GM18868 (cell line): ENCODE measurements around the gene SRPX2.

Experiments used
- ATAC-seq: cut with Tn5 transposase; IDR thresholded peaks from one replicate; pipeline ENCODE4 v1.9.1; 2021; ENCODE audit warnings: mild to moderate bottlenecking, moderate library complexity; ENCODE audit not compliant: unreplicated experiment

SRPX2 gene, protein sequence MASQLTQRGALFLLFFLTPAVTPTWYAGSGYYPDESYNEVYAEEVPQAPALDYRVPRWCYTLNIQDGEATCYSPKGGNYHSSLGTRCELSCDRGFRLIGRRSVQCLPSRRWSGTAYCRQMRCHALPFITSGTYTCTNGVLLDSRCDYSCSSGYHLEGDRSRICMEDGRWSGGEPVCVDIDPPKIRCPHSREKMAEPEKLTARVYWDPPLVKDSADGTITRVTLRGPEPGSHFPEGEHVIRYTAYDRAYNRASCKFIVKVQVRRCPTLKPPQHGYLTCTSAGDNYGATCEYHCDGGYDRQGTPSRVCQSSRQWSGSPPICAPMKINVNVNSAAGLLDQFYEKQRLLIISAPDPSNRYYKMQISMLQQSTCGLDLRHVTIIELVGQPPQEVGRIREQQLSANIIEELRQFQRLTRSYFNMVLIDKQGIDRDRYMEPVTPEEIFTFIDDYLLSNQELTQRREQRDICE

DNA sequence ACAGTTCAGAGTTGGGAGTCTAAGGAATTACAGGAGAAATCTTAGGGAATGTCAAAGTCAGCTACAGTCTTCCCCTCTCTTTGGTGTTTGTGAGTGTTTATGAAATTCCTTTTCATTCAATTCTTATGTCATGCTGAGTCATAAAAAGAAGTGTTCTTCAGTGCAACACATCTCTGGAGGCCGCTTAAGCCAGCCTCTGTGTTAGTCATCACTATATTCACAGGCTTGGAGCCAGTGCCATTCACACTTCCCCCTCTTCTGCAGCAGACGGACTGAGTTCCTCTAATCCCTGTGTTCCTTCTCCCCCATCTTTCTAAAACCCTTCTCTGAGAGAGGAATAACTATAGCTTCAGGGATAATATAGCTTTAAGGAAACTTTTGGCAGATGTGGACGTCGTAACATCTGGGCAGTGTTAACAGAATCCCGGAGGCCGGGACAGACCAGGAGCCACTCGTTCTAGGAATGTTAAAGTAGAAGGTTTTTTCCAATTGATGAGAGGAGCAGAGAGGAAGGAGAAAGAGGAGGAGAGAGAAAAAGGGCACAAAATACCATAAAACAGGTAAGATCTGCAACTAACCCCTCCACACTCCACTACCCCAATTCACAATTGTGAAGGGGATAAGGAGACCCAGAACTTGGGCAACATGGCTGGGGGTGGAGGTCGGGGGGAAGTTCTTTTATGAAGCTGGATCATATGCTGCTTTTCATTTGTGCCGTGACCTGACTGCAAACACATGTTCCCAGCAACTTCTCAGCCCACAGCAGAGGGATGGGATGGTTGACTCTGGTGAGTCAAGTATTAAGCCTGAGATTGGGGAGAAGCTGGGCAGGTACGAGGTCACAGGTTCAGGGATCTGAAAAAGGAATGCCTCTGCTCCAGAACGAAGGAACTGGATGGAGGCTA lies at the start of gene SRPX2:
SRPX2 (plus strand) TSS at position 244 of the 905 bp plus-strand sequence. CDS start 2,124 bp downstream, outside the sequence.
- ATAC-seq: peak; percentile 91

DNA sequence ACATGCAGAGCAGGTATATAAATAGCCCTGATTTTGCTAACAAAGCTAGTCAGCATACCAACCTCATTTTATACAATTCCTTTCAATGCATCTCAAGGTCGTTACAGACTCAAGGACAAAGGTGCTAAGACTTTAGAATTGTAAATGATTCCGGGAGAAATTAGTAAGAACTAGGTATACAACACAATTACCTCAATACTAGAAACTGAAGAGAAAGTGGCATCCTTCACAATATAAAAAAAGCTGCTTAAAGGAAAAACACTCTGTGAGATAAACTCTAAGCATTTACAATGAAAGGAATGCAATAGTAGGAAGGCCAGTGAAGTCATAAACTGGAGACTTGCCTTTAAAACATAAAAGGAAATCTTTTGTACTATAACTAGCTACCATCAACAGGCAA lies 47.4 kb upstream of the SRPX2 start:
- no peak for ATAC-seq

DNA sequence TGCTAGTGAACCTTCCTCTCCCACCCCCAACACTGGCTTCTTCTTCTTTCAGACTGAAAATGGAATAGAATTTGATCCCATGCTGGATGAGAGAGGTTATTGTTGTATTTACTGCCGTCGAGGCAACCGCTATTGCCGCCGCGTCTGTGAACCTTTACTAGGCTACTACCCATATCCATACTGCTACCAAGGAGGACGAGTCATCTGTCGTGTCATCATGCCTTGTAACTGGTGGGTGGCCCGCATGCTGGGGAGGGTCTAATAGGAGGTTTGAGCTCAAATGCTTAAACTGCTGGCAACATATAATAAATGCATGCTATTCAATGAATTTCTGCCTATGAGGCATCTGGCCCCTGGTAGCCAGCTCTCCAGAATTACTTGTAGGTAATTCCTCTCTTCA lies 44.5 kb upstream of the SRPX2 start:
- ATAC-seq: no peak

DNA sequence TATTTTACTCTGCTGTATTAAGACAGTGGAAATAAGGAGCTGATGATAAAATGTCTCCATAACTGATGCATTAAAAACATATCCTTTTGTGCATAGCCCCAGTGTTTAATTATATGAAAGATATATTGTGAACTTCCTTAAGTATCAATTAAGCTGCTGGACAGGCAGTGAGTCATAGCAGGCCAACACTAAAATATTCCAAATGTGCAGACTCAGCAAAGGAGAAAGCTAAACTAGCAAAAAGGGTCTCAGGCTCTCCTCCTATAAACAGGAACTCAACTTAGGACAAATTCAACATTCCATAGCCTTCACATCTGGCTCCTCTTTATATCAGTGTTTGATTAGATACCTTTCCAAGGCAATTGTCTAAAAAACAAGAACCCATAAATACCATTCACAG lies 43.7 kb upstream of the SRPX2 start:
- no peak for ATAC-seq

DNA sequence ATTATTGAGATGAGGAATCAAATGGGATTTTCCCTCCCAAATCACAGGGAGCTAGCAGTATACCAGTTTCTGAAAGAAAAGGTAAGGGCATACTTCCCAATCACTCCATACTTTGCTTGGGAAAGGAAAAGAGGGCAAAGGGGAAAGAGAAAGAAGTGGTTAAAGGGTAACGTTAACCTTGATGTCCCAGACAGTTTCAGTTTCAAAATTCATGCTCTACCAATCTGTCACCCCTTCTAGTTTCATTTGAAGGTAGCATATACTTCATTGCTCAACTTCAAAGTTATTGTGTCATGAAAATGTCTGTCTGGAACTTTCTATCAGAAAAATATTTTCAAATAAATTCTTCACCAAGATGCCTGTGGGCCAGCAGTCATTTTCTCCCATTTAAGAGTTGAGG lies 43.2 kb upstream of the SRPX2 start:
- ATAC-seq: peak; percentile 62

DNA sequence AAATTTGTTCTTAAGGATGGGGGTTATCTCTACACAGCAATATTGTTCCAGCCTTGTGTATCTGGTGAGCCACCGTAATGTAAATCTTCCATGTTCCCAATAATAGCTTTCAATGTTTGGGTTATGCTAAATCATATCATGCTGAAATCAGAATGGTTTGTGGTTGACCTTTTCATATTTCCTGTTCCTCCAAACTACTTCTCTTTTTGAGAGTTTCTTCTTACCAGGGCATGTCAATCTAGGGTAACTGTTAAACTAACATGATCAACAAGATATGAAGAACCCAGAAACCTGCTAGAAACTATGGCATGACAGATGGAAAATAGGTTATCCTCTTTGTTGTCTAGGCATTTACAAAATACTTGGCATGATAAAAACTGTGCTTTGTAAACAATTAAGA lies 37.2 kb upstream of the SRPX2 start:
- no peak for ATAC-seq

DNA sequence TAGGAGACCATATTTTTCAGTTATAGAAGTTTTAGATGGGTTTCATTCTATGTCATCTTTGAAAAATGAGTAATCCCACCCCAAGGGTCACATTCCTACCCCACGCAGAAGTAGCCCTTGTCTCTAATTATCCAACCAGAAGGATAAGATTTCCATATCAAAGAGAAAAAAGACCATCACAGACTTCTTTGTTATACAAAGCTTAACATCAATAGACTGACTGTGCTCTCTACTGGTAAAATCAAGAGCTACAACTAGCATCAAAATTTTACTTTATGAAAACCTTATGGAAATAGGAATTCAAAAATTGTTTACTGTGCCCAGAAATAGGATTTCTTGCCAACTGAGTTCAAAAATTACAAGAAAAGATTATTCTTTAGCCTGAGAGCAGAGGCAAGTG lies 34.4 kb upstream of the SRPX2 start:
- no peak for ATAC-seq

DNA sequence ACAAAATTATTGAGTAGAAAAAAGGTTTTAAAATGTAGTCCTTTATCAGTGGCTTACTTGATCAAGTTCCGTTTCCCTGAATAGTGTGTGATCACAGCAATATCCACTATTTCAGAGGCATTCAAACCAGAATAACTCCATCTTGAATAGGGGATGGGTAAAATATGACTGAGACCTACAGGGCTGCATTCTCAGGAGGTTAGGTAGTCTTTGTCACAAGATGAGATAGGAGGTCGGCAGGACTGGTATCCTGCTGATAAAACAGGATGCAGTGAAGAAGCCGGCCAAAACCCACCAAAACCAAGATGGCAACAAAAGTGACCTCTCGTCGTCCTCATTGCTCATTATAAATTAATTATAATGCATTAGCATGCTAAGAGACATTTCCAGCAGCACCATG lies 32.0 kb upstream of the SRPX2 start:
- no peak for ATAC-seq

DNA sequence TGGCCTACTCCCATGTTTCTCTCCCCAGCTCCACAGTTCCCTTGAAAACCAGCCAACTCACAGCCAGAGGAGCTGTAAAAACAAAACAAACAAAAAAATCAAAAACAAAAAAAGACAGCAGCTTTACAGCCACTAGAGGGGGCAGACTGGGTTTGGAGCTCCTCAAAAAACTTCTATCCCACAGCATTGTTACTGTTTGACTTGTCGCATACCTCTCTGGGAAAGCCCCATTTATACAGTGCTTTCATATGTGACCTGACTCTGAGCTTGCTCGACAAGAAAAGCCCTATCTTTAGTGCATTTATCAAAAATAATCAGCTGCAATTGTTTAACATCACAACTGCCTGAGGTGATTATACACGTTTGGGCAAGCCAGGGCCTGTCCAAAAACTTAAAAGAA lies 29.0 kb upstream of the SRPX2 start:
- ATAC-seq: peak; percentile 100

DNA sequence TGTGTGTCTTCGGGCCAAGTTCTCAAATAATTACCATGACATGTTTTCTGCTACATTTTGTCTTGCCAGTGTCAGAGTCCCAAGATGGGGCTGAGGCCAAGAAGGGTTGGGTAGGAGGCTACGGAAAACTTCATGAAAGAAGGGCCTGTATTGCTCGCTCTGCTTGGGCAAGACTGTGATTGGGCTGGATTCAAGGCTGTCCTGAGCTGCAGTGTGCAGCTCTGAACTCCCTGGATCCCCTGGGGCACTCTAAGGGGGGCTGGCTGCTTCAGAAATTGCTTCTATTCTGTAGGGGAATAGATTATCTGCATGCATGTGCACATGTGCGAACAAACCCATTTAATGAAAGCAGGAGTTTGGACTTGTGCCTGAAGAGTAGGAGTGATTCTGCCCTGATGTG lies 21.0 kb upstream of the SRPX2 start:
- no peak for ATAC-seq

DNA sequence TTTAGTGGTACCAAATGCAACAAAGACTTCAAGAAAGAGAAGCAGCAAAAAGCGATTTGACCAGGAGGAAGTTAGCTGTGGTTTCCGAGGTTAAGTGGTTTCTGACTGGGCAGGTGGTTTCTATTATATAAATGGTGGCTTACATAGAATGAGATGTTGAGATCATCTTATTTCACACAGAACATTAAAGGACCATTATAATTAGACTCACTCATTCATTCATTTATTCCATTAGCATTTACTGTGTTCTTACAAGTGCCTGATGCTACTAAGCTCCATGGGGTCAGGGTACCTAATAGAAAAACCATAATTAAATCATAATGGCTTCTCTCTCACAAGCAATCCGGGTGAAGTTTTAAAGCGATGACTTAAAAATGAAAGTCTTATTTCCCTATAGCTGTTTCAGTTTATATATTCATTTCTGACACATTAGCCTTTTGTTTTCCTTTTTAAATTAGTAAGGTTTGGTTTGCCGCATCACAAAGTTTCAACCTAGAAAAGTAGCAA lies 18.0 kb upstream of the SRPX2 start:
- peak; percentile 94 for ATAC-seq

DNA sequence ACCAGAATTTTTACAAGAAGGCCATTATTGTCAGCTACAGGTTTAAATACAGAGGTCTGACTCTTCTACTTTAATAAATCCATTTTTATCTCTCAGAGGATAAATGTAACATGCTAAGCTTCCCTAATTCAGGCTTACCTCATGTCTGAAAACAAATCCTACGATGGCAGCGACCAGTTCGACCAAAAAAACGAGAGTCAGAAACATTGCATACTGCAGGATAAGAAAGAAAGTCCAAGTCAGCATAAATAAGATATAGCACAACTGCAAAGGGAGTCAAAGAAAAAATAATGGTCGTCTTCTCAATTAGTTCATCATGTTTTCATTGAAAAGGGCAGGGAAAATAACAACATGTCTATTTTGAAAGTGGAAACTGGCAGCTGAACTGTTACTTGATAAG lies 9.0 kb upstream of the SRPX2 start:
- ATAC-seq: no peak

DNA sequence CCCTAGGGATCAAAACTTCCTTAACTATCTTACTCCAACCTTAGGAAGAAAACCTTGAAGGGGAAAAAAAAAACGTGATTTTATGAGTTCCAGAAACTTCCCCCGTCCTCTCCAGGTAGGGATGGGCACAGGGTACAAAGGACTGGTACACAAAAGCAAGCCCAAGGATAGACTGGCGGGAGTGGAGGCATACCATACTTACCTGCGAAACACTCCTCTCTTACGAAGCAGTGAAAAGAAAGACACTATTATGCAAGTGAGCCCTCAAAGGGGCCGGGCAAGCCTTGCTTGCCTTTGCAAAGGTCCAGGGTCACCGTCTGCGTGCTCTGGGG lies 8.0 kb upstream of the SRPX2 start:
- ATAC-seq: no peak

DNA sequence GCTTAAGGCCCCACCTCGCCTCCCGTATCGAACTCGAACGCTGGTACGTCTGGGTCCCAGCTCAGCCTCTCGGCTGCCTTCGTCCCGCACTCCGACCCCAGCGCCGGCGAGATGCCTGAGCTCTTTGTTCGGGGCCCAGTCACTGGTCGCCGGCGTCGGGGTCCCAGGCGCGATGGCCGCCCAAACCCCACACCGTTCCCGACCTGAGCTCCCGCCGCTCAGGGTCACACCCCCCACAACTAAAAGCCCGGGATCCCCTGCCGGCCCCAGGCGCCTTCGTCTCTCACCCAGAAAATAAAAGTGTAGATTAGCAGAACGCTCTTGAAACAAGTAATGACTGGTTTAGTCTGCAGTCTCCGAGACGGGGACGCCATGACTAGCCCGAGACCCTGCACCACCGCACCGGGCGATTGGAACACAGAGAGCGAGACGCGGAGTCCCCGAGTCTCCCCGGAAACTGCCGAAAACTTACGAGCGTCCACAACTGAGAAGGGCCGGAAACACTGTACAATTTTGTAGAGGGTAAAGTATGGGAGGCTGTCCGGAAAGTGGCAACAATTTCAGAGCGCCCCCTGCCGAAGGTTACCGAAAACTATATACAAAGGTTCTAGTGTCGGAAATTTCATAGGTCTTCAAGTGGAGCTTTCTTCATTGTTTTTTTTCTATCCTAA lies 7.5 kb upstream of the SRPX2 start, which contains the start of gene TSPAN6:
TSPAN6 (minus strand) TSS at position 486 of the 671 bp plus-strand sequence; CDS start at position 374, 112 bp downstream.
- peak; percentile 100 for ATAC-seq

DNA sequence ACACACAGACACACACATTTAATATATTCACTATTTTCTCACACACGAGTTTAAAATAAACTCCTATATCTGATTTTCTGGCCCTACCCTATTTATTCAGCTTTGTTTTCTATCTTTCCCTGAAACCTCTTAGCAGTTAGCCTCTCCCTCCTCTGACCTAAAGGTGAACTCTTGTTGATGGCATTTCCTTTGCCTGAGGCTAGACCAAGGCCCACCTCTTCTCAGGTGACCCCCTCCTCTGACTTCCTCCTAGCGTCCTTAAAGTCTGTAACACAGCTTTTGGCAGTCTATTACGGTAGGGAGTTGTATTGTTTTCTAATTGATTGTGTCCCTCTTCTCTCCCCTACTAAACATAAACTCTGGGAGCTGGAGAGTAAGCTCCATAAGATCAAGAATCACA lies 1.7 kb upstream of the SRPX2 start:
- no peak for ATAC-seq

DNA sequence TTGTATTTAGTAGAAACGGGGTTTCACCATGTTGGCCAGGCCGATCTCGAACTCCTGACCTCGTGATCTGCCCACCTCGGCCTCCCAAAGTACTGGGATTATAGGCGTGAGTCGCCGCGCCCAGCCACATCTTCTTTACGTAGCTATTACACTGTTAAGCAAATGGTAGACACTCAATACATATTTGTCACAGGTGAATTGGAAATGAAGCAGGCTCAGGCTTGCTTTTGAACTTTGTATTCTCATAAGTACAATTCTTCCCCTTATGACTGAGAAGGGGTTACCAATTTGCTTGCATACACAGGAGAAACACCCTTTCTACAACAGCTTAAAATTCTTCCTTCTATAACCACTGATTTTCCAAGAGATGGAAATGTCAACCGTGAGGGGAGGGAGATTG lies 787 bp upstream of the SRPX2 start:
- ATAC-seq: no peak

DNA sequence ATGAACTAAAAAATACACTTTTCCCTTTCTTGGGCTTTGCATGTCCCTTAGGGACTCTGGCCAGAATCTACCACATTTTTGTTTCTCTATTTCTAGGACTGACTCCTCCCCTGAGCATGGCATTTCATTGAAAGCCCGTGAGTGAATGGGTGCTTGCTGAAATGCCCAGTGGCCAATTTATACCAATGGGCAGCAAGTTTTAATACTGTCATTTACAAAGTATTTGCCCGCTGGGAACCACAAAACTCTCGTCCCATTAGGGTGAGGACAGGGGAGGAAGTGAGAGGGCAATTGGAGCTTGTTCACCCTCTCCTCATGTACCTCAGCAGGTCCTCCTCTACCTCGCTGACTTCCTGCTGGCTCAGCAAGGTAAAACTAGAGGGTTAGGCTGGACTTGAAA lies 1.1 kb downstream of the SRPX2 start:
- no peak for ATAC-seq

DNA sequence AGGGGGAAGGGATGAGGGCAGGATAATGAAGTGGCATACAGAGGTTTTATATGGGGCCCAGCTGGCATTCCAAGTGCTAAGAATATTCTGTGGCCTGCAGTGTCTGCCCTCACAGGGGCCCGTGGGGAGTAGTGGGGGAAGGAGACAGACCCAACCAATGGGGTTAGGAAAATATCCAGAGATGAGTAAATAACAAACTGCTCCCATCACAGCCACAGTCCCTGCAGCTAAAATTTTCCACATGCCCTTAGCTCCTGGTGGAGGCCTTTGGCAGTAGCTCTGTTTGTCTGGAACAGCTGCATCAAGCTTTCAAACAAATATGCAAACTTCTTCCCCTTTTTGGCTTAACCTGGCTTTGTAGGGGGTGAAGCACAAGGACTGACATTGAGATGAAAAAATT lies 3.1 kb downstream of the SRPX2 start:
- no peak for ATAC-seq

DNA sequence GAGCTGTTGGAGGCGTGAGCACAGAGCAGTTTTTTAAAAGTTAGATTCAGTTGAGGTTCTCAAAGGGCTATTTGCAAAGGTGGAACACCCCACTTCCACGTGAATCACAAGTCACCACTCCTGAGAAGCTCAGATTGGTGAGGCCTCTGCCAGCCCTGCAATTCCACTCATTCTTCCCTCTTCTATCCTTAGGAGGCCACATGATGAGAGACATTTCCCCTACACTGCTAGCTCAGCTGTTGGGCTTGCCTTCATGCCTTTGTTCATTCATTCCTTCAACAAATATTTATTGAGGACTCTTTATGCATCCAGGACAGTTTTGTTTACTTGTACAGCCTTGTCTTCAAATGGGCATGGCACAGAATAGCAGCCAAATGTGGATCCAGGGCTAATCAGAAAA lies 3.7 kb downstream of the SRPX2 start:
- ATAC-seq: no peak

DNA sequence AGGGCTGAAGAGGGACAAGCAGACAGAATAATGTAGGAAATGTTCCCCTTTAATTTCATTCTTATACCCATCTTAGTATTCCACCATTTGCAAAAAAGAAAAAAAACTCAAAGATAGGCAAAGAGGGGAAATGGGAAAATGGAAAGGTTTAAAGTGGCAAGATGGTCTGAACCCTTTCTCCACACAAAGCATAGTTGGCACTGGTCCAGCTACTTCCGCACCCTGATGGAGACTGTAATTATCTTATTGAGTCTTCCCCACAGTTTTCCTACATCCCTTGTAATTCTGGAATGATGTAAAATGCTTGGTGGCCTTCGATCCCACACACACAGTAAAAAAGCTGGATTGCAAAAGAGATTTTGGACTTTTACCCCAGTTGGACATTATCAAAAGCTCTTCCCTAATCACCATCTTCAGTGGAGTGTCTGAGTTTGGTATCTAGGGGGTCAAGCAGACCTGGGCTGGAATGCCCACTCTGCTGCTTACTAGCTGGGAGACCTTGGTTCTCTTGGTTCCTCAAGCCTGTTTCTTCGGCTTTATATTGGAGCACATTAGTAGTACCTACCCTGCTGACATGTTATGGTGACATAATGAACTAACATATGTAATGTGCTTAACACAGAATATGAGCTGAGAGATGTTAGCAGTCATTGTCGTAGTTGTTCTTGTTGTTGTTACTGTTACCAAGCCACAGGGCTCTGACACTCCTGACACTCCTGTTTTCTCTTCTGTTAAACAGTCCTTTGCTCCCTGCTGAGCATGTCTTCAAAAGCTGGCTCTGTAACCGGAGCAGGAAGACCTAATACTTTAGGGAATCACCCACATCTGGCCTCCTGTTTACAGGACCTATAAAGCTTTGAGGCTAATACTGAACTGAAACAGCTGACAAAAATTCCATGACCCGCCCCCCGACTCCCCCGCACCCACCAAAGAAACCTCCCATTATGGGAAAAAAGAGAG lies 4.7 kb downstream of the SRPX2 start:
- no peak for ATAC-seq
